ENCODE measurements around the gene PLAGL1.

The PLAGL1 gene

DNA sequence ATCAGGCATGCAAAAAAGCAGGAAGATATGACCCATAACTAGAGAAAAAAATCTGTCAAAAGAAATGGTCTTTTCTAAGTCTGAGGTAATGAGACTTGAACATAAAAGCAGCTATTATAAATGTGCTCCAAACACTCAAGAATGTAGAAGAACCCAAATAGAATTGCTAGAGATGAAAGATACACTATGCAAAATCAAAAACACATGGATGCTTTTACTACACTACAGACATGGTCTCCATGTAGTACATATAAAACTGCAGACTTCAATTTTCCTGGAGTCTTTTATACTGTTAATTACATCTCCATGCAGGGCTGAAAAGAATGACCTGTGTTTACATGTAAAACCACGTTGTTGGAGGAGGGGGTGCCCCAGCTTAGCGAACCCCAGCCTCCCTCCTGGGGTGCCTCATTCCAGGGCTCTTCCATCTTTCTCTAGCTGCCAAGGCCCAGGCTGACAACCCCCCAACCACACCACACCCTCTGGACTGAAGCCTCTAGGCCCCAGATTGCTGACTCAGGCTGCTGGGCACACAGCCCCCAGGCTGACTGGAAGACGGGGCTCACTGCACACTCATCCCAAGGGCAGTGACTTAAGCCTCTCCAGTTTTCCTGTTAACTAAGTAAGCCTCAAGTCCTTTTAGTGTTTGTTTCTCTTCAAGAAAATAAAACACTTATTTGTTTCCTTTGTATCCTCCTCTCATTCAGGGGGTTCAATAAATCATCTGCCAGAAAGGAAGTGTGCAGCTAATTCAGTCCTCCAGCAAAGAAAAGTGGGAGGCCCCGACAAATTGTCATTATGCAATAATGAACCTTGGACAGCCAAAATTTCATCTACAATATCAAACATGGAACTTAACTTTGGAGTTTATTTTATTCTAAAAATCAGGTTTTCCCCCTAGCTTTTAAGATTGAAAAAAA, 26.0 kb upstream of the PLAGL1 start:
- no peak overlapping the region for H2AFZ ChIP-seq (ENCODE audit: low read length)
- H3K4me2 ChIP-seq (ENCODE audit: low read depth, low read length, poor library complexity, severe bottlenecking), result no peak overlapping the region

DNA sequence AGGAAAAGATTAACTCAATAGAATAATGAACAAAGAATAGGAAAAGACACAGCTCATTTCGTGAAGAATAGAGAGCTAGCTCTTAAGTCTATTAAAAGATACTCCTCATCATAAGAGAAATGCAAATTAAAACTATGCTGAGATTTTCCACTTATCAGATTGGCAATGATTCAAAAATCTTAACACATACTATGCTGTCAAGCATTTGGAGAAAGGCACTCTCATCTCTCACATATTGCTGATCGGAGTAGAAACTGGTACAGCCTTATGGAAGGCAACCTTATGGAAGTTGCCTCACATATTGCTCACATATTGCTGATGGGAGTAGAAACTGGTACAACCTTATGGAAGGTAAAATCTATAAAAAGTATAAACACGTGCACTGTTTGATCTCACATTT, 21.4 kb upstream of the PLAGL1 start:
- Histone ChIP-seq H3K9me2 (replicated peaks; ENCODE audit: low read depth, low read length) (no peaks in the 10 kb centered on the region), H3K4me3 (ENCODE audit: low read length, poor library complexity, severe bottlenecking) (no peak overlapping the region), H3K4me2 (ENCODE audit: low read depth, low read length, poor library complexity, severe bottlenecking) (no peak overlapping the region), H3K27me3 (ENCODE audit: insufficient read depth, low read length, poor library complexity, severe bottlenecking) (no peaks in the 10 kb centered on the region), H3F3A (ENCODE audit: low read depth) (no peaks in the 10 kb centered on the region), H2AFZ (ENCODE audit: low read length) (no peak overlapping the region), H3K9me3 (ENCODE audit: insufficient read depth, low read depth, low read length) (peaks cover 8% of the 10 kb centered on the region), H4K20me1 (ENCODE audit: insufficient read depth, low read length, poor library complexity, severe bottlenecking) (no peaks in the 10 kb centered on the region), H3K79me2 (ENCODE audit: insufficient read depth, low read length) (no peaks in the 10 kb centered on the region), H3K9ac (ENCODE audit: low read depth, low read length, poor library complexity, severe bottlenecking) (no peak overlapping the region), H3K4me1 (ENCODE audit: insufficient read depth, low read length, poor library complexity, severe bottlenecking) (no peaks in the 10 kb centered on the region), H3K36me3 (ENCODE audit: insufficient read depth, low read length) (no peaks in the 10 kb centered on the region)
- TF ChIP-seq, protein P1, sequence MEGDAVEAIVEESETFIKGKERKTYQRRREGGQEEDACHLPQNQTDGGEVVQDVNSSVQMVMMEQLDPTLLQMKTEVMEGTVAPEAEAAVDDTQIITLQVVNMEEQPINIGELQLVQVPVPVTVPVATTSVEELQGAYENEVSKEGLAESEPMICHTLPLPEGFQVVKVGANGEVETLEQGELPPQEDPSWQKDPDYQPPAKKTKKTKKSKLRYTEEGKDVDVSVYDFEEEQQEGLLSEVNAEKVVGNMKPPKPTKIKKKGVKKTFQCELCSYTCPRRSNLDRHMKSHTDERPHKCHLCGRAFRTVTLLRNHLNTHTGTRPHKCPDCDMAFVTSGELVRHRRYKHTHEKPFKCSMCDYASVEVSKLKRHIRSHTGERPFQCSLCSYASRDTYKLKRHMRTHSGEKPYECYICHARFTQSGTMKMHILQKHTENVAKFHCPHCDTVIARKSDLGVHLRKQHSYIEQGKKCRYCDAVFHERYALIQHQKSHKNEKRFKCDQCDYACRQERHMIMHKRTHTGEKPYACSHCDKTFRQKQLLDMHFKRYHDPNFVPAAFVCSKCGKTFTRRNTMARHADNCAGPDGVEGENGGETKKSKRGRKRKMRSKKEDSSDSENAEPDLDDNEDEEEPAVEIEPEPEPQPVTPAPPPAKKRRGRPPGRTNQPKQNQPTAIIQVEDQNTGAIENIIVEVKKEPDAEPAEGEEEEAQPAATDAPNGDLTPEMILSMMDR (conservative IDR thresholded peaks at IDR 0.05; ENCODE audit: low read length), result no peak
- TF ChIP-seq EZH2phosphoT487 (IDR thresholded peaks at IDR 0.05; ENCODE audit: borderline replicate concordance), result no peak

More for the DNA sequence above, 26.0 kb upstream of the PLAGL1 start:
- Histone ChIP-seq H3K79me2 (ENCODE audit: insufficient read depth, low read length) (no peaks in the 10 kb centered on the region), H3K9ac (ENCODE audit: low read depth, low read length, poor library complexity, severe bottlenecking) (no peak overlapping the region), H3K27me3 (ENCODE audit: insufficient read depth, low read length, poor library complexity, severe bottlenecking) (no peaks in the 10 kb centered on the region), H3K9me2 (replicated peaks; ENCODE audit: low read depth, low read length) (no peaks in the 10 kb centered on the region), H3K36me3 (ENCODE audit: insufficient read depth, low read length) (no peaks in the 10 kb centered on the region), H3F3A (ENCODE audit: low read depth) (no peaks in the 10 kb centered on the region), H3K4me1 (ENCODE audit: insufficient read depth, low read length, poor library complexity, severe bottlenecking) (peaks cover 9% of the 10 kb centered on the region), H4K20me1 (ENCODE audit: insufficient read depth, low read length, poor library complexity, severe bottlenecking) (no peaks in the 10 kb centered on the region), H3K9me3 (ENCODE audit: insufficient read depth, low read depth, low read length) (peaks cover 8% of the 10 kb centered on the region), H3K4me3 (ENCODE audit: low read length, poor library complexity, severe bottlenecking) (no peak overlapping the region)
- TF ChIP-seq, protein P1 (conservative IDR thresholded peaks at IDR 0.05; ENCODE audit: low read length), result no peak
- TF ChIP-seq EZH2phosphoT487 (IDR thresholded peaks at IDR 0.05; ENCODE audit: borderline replicate concordance), result no peak

DNA sequence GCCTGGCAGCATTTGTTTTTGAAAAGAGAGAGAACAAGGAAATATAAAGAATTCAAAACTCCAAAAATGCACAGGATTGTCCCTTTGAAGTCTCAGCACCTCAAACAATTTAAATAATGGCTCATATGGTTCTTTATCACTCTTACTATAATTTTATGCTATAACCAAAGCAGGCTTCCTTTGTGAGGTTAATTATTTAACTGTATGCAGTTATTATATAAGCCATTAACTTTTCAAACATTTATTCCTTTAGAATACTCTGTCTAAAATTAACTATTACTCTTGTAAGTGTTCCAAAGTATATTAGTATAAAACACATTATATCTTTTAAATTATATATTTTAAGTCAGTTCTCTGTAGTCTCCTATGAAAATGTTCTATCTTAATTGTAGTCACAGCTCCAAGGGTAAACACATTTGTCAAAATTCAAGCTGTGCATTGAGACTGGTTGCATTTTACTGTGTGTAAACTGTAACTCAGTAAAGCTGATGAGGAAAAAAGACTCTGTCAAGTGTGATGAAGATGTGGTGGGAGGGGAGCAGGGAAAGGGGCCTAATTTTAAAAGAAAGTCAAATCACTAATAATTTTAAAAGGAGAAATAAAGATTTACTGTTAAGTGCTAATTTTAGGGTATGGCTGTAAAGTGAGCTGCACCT, 20.0 kb upstream of the PLAGL1 start:
- Histone ChIP-seq H3K4me2 (ENCODE audit: low read depth, low read length, poor library complexity, severe bottlenecking) (no peak overlapping the region), H3K79me2 (ENCODE audit: insufficient read depth, low read length) (no peaks in the 10 kb centered on the region)

More for the DNA sequence above, 20.0 kb upstream of the PLAGL1 start:
- H3K9ac ChIP-seq (ENCODE audit: low read depth, low read length, poor library complexity, severe bottlenecking), result no peak overlapping the region
- TF ChIP-seq, protein P1 (conservative IDR thresholded peaks at IDR 0.05; ENCODE audit: low read length), result no peak
- no peak for TF ChIP-seq EZH2phosphoT487 (IDR thresholded peaks at IDR 0.05; ENCODE audit: borderline replicate concordance)
- H3K27me3 ChIP-seq (ENCODE audit: insufficient read depth, low read length, poor library complexity, severe bottlenecking), result no peaks in the 10 kb centered on the region
- no peaks in the 10 kb centered on the region for H4K20me1 ChIP-seq (ENCODE audit: insufficient read depth, low read length, poor library complexity, severe bottlenecking)
- no peak overlapping the region for H3K4me3 ChIP-seq (ENCODE audit: low read length, poor library complexity, severe bottlenecking)
- no peaks in the 10 kb centered on the region for H3K9me2 ChIP-seq (replicated peaks; ENCODE audit: low read depth, low read length)
- peaks cover under 1% of the 10 kb centered on the region; the same call in 1 of the 2 replicates for H3K9me3 ChIP-seq (ENCODE audit: insufficient read depth, low read depth, low read length)
- H3F3A ChIP-seq (ENCODE audit: low read depth), result no peaks in the 10 kb centered on the region
- H3K36me3 ChIP-seq (ENCODE audit: insufficient read depth, low read length), result no peaks in the 10 kb centered on the region
- no peaks in the 10 kb centered on the region for H3K4me1 ChIP-seq (ENCODE audit: insufficient read depth, low read length, poor library complexity, severe bottlenecking)
- no peak overlapping the region for H2AFZ ChIP-seq (ENCODE audit: low read length)

Data from Loucy (cell line).